ENCODE data around the gene PTPN21. TPM values are rescaled to one million over a fixed set of nuclear protein-coding genes. Genes with fewer than 3 reads are reported as not detected.

PTPN21 gene
- total and polyA plus RNA-seq, 9 of the 15 experiments (the other 6 are each of a cell fraction or from before 2014, with no cell fraction given) = 0.06 to 1.9 (median 0.94) TPM

GRCh38 chr14:88463318-88463717 is 91.5 kb downstream of the PTPN21 start:
- H3K4me2 ChIP-seq (ENCODE audit: insufficient read depth, low read length) = no peak overlapping the region
- no peak overlapping the region for H3K27ac ChIP-seq (ENCODE audit: extremely low read depth, low read depth, low read length)
- POLR2A ChIA-PET = interaction anchor here (0.6 kb wide), 1 partner anchor 1915 kb away, joined by 3 read pairs; no protein-coding TSS in a partner anchor
- H3K36me3 ChIP-seq (ENCODE audit: control insufficient read depth, insufficient read depth, low read length) = no peaks in the 10 kb centered on the region
- FAIRE-seq = peak; percentile 52
- BruUV-seq (replicated peaks) = no TSS peak
- no peaks in the 10 kb centered on the region for H3K79me2 ChIP-seq (ENCODE audit: control insufficient read depth, insufficient read depth, low read length)
- intact Hi-C loops (cut with micrococcal nuclease) = no loop called here
- peak; percentile 23 to 35 (median 28) for DNase-seq (ENCODE audit: extremely low read depth in 1 of 4, low spot score in 3 of 4)
- 16% methylated on average over 2 of the region's 4 CpGs for WGBS (ENCODE audit: insufficient coverage, low coverage, missing lambda C conversion rate)
- no peaks in the 10 kb centered on the region for H3K9me1 ChIP-seq (ENCODE audit: control insufficient read depth, insufficient read depth, low read length)
- no peak overlapping the region for H3K9ac ChIP-seq (ENCODE audit: insufficient read depth in 1 of 2, low read depth in 2 of 2, low read length in 2 of 2)
- H3K9me3 ChIP-seq (replicated peaks; ENCODE audit: control insufficient read depth, insufficient read depth, low read depth, low read length) = no peaks in the 10 kb centered on the region
- in situ Hi-C loops (cut with MboI) = no loop called here
- no peaks in the 10 kb centered on the region for H3K4me1 ChIP-seq (replicated peaks in 1 of 2; ENCODE audit: control insufficient read depth in 2 of 2, insufficient read depth in 2 of 2, low read length in 2 of 2)
- ATAC-seq = peak; percentile 67; the same call in 2 of the 3 replicates
- CTCF ChIA-PET (ENCODE audit: low intra/inter-chr PET ratio) = interaction anchor here (0.6 kb wide), 1 partner anchor 551 kb away, joined by 3 read pairs; no protein-coding TSS in a partner anchor
- H4K20me1 ChIP-seq (replicated peaks; ENCODE audit: control insufficient read depth, insufficient read depth, low read length) = no peaks in the 10 kb centered on the region
- no peak for TF ChIP-seq ZNF184 (CRISPR knock-in tag; IDR thresholded peaks at IDR 0.05)
- no peak for TF ChIP-seq MXI1 (IDR thresholded peaks at IDR 0.05; ENCODE audit: low read depth, low read length)
- TF ChIP-seq PYGO2 (tag; IDR thresholded peaks at IDR 0.05) = no peak
- TF ChIP-seq, protein P1, sequence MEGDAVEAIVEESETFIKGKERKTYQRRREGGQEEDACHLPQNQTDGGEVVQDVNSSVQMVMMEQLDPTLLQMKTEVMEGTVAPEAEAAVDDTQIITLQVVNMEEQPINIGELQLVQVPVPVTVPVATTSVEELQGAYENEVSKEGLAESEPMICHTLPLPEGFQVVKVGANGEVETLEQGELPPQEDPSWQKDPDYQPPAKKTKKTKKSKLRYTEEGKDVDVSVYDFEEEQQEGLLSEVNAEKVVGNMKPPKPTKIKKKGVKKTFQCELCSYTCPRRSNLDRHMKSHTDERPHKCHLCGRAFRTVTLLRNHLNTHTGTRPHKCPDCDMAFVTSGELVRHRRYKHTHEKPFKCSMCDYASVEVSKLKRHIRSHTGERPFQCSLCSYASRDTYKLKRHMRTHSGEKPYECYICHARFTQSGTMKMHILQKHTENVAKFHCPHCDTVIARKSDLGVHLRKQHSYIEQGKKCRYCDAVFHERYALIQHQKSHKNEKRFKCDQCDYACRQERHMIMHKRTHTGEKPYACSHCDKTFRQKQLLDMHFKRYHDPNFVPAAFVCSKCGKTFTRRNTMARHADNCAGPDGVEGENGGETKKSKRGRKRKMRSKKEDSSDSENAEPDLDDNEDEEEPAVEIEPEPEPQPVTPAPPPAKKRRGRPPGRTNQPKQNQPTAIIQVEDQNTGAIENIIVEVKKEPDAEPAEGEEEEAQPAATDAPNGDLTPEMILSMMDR (IDR thresholded peaks at IDR 0.05 in 2 of 3, conservative IDR thresholded peaks at IDR 0.05 in 1 of 3; ENCODE audit: insufficient read depth in 2 of 3, low read depth in 1 of 3, low read length in 3 of 3) = peak in 2 of 3 experiments; percentile 40 to 53; a peak in 4 of 6 replicates
- TF ChIP-seq, protein P2, sequence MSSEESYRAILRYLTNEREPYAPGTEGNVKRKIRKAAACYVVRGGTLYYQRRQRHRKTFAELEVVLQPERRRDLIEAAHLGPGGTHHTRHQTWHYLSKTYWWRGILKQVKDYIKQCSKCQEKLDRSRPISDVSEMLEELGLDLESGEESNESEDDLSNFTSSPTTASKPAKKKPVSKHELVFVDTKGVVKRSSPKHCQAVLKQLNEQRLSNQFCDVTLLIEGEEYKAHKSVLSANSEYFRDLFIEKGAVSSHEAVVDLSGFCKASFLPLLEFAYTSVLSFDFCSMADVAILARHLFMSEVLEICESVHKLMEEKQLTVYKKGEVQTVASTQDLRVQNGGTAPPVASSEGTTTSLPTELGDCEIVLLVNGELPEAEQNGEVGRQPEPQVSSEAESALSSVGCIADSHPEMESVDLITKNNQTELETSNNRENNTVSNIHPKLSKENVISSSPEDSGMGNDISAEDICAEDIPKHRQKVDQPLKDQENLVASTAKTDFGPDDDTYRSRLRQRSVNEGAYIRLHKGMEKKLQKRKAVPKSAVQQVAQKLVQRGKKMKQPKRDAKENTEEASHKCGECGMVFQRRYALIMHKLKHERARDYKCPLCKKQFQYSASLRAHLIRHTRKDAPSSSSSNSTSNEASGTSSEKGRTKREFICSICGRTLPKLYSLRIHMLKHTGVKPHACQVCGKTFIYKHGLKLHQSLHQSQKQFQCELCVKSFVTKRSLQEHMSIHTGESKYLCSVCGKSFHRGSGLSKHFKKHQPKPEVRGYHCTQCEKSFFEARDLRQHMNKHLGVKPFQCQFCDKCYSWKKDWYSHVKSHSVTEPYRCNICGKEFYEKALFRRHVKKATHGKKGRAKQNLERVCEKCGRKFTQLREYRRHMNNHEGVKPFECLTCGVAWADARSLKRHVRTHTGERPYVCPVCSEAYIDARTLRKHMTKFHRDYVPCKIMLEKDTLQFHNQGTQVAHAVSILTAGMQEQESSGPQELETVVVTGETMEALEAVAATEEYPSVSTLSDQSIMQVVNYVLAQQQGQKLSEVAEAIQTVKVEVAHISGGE (CRISPR knock-in tag; IDR thresholded peaks at IDR 0.05) = no peak
- TF ChIP-seq CBFB (CRISPR knock-in tag; IDR thresholded peaks at IDR 0.05) = no peak
- TF ChIP-seq ASH1L (IDR thresholded peaks at IDR 0.05; ENCODE audit: borderline replicate concordance, low read depth, partially characterized antibody) = no peak
- no peak overlapping the region for H3K4me3 ChIP-seq
- H3K27me3 ChIP-seq (ENCODE audit: control insufficient read depth in 2 of 2, insufficient read depth in 2 of 2, low read length in 2 of 2) = no peaks in the 10 kb centered on the region
- H2AFZ ChIP-seq (ENCODE audit: low read depth, low read length) = no peak overlapping the region
